K562 (cell line): ENCODE measurements around the gene TAF5L. TPM values are rescaled to one million over a fixed set of nuclear protein-coding genes. Genes with fewer than 3 reads are reported as not detected.

Experiments used
- ADNP ChIP-seq: fragments of 200-800 bp; sonication (Bioruptor generic); IDR thresholded peaks from 2 replicates; pipeline ENCODE4 v1.6.1; 2016; ENCODE audit warnings: missing genetic modification characterization, missing compliant biosample characterization
- CBFA2T3 ChIP-seq: fragments of 450-650 bp; IDR thresholded peaks from 2 replicates; pipeline ENCODE4 v1.6.1; 2017
- CREM ChIP-seq: IDR thresholded peaks from 2 replicates; pipeline ENCODE4 v1.6.1; 2014; ENCODE audit warnings: antibody characterized with exemption, low read depth
- FOS ChIP-seq: IDR thresholded peaks from 3 replicates; pipeline ENCODE4 v1.6.1; 2011; ENCODE audit not compliant: insufficient read length; ENCODE audit errors: extremely low read depth
- FOSL1 ChIP-seq: fragments of 200-800 bp; sonication (Bioruptor generic); conservative IDR thresholded peaks from 2 replicates; pipeline ENCODE4 v1.6.1; 2016; ENCODE audit warnings: missing genetic modification characterization, missing compliant biosample characterization
- HDAC1 ChIP-seq, 2 experiments: fragments of 450-650 bp; IDR thresholded peaks; 2 replicates each; pipeline ENCODE4 v1.6.1; 2016 to 2017; ENCODE audit warnings: inconsistent platforms in 1 of 2, mild to moderate bottlenecking in 1 of 2, moderate library complexity in 1 of 2
- KLF13 ChIP-seq: fragments of 450-650 bp; IDR thresholded peaks from 2 replicates; pipeline ENCODE4 v1.6.1; 2016; ENCODE audit warnings: missing genetic modification characterization, low read depth, mild to moderate bottlenecking, missing compliant biosample characterization, moderate library complexity, borderline replicate concordance
- MEF2A ChIP-seq: IDR thresholded peaks from 2 replicates; pipeline ENCODE4 v1.6.1; 2011; ENCODE audit warnings: low read depth, mild to moderate bottlenecking, low read length, moderate library complexity; ENCODE audit not compliant: control insufficient read depth
- NELFE ChIP-seq: IDR thresholded peaks from 2 replicates; pipeline ENCODE4 v1.6.1; 2011; ENCODE audit warnings: mild to moderate bottlenecking; ENCODE audit not compliant: insufficient read depth, insufficient read length
- NR2C2 ChIP-seq, 2 experiments: fragments of 200-800 bp in 1 of 2; sonication (Bioruptor generic) in 1 of 2; sonication (generic) in 1 of 2; formaldehyde crosslinking in 1 of 2; IDR thresholded peaks; 2 replicates each; pipeline versions ENCODE4 v1.6.1 to v1.8.0; 2016 to 2022; ENCODE audit warnings: mild to moderate bottlenecking in 1 of 2, missing compliant biosample characterization in 1 of 2, missing genetic modification characterization in 1 of 2, missing genetic modification reagents in 1 of 2
- POLR2AphosphoS5 ChIP-seq: IDR thresholded peaks from 2 replicates; pipeline ENCODE4 v1.6.1; 2011; ENCODE audit warnings: mild to moderate bottlenecking, low read depth, low read length, moderate library complexity; ENCODE audit not compliant: control insufficient read depth, insufficient read depth
- PTTG1 ChIP-seq: fragments of 450-650 bp; IDR thresholded peaks from 2 replicates; pipeline ENCODE4 v1.6.1; 2016; ENCODE audit warnings: low read depth, mild to moderate bottlenecking, missing genetic modification characterization, missing compliant biosample characterization
- SRF ChIP-seq, 2 experiments: fragments of 250-450, 450-650 bp in 1 of 2; sonication (Bioruptor Pico) in 1 of 2; sonication (generic) in 1 of 2; formaldehyde crosslinking; IDR thresholded peaks; 2 replicates each; pipeline versions ENCODE4 v1.5.0 to v1.5.1; 2020 to 2022; ENCODE audit warnings: mild to moderate bottlenecking in 1 of 2, missing genetic modification reagents in 1 of 2
- ZBTB26 ChIP-seq: fragments of 450-650 bp; formaldehyde crosslinking; IDR thresholded peaks from 2 replicates; pipeline ENCODE4 v1.4.0; 2022; ENCODE audit warnings: missing genetic modification characterization
- ZC3H4 ChIP-seq: sonication (generic); formaldehyde crosslinking; IDR thresholded peaks from 2 replicates; pipeline ENCODE4 v1.9.0; 2021; ENCODE audit warnings: missing genetic modification reagents, borderline replicate concordance
- ZNF318 ChIP-seq, 2 experiments: fragments of 450-650 bp; IDR thresholded peaks; 2 replicates each; pipeline ENCODE4 v1.6.1; 2016; ENCODE audit warnings: mild to moderate bottlenecking in 2 of 2, borderline replicate concordance in 1 of 2, low read depth in 1 of 2, moderate library complexity in 1 of 2
- ZNF436 ChIP-seq: fragments of 250-450, 450-650 bp; sonication (Bioruptor Pico); formaldehyde crosslinking; IDR thresholded peaks from 2 replicates; pipeline ENCODE4 v1.7.0; 2020; ENCODE audit warnings: mild to moderate bottlenecking
- polyA plus RNA-seq, 8 experiments: library from polyadenylated mRNA; depleted of rRNA in 4 of 8; stranded (reverse) in 5 of 8; unstranded in 3 of 8; fragments of >200 nt; fragmentation: Nextera tagmentation in 2 of 8; fragmentation: Illumina TruSeq in 1 of 8; extraction: Ambion mirVana in 2 of 8; extraction: Trizol in 1 of 8; gene quantifications; 2 replicates each; pipeline versions ENCODE4 v1.2.1 to v1.2.3, GENCODE V29; 2011 to 2014; ENCODE audit warnings: inconsistent platforms in 1 of 8, missing spikeins in 1 of 8
- total RNA-seq, 7 experiments: library from RNA; depleted of rRNA in 6 of 7; stranded (reverse); fragments of >200 nt in 6 of 7; fragmentation: Illumina TruSeq in 2 of 7; extraction: Trizol in 2 of 7; gene quantifications; 2 replicates each; pipeline versions ENCODE4 v1.2.1 to v1.2.3, GENCODE V29; 2011 to 2021; ENCODE audit warnings: low replicate concordance in 1 of 7

The TAF5L gene
- total and polyA plus RNA-seq, 9 of the 15 experiments (the other 6 are each of a cell fraction or from before 2014, with no cell fraction given): 2.2 to 34.2 (median 23.3) TPM

- TF ChIP-seq SRF (CRISPR knock-in tag; IDR thresholded peaks at IDR 0.05) (no peak), ZC3H4 (CRISPR knock-in tag) (no peak), PTTG1 (tag) (no peak), MEF2A (peak; percentile 67; the same call in 1 of the 2 replicates), CBFA2T3 (peak; percentile 100), CREM (peak; percentile 85), KLF13 (tag) (peak; percentile 63; the same call in 1 of the 2 replicates), NR2C2 (CRISPR knock-in tag; IDR thresholded peaks at IDR 0.05) (no peak), NR2C2 (tag; IDR thresholded peaks at IDR 0.05) (no peak), NELFE (no peak), HDAC1 (IDR thresholded peaks at IDR 0.05) (peak; percentile 76 to 95), ZNF318 (IDR thresholded peaks at IDR 0.05; ENCODE audit: borderline replicate concordance in 1 of 2, low read depth in 1 of 2) (0 out of 4 replicates have a peak, but pooled peaks of 1 of the 2 experiments have one; percentile 43), ZBTB26 (CRISPR knock-in tag) (no peak), ZNF436 (CRISPR knock-in tag) (no peak), FOS (no peak), POLR2AphosphoS5 (peak; percentile 100), ADNP (tag) (peak; percentile 11; the same call in 1 of the 2 replicates), FOSL1 (tag) (peak; percentile 70)
Measured at GRCh38 chr1:229554886-229555621, 70.9 kb downstream of the TAF5L start (continued).
